Upper lobe of right lung (tissue), 1 donor: ENCODE results near the gene FAM107A. TPM values are rescaled to one million over a fixed set of nuclear protein-coding genes. Genes with fewer than 3 reads are reported as not detected.

Experiments used
- ATAC-seq: fragments of 200-7000 bp; cut with Tn5 transposase; one replicate; pipeline ENCODE4 v1.9.1; 2020; ENCODE audit warnings: mild to moderate bottlenecking, moderate library complexity
- DNase-seq: peaks from one replicate; pipeline ENCODE4 v3.0.0-alpha.2; 2020
- H3K27ac ChIP-seq: fragments of 200-600 bp; one replicate; pipeline ENCODE4 v1.8.0; 2022
- H3K27me3 ChIP-seq: fragments of 200-600 bp; one replicate; pipeline ENCODE4 v1.8.0; 2022; ENCODE audit warnings: mild to moderate bottlenecking
- H3K36me3 ChIP-seq: fragments of 200-600 bp; one replicate; pipeline ENCODE4 v1.8.0; 2022
- H3K4me1 ChIP-seq: fragments of 200-600 bp; one replicate; pipeline ENCODE4 v1.8.0; 2022
- H3K4me3 ChIP-seq: fragments of 200-600 bp; one replicate; pipeline ENCODE4 v1.8.0; 2022; ENCODE audit warnings: mild to moderate bottlenecking
- H3K9me3 ChIP-seq: fragments of 200-600 bp; one replicate; pipeline ENCODE4 v1.8.0; 2022
- CTCF ChIP-seq: fragments of 200-600 bp; IDR thresholded peaks from one replicate; pipeline ENCODE4 v1.8.0; 2022; ENCODE audit warnings: antibody characterized with exemption
- intact Hi-C: fragments of 100-400 bp; cut with DNase I; formaldehyde crosslinking; loops from one replicate; pipeline ENCODE4 v1.11.0; 2022
- total RNA-seq: library from RNA; stranded (reverse); fragmentation: NEBNext Ultra II Directional; extraction: Animal tissue kit (Norgen Biotek cat#: 25700); gene quantifications from one replicate; pipeline ENCODE4 v1.2.1, GENCODE V29; 2021
- donor health status: DM: no; HTN: yes; CAD: no; lungs with severe emphysema.

The FAM107A gene
- total RNA-seq, 1 donor from 2014 or later: 91.5 TPM

GRCh38 chr3:58567251-58567515, 10.0 kb downstream of the FAM107A start:
- no peak for ATAC-seq
- DNase-seq: peak; percentile 47
- no peak overlapping the region for H3K27ac ChIP-seq
- no peak overlapping the region for H3K4me3 ChIP-seq
- H3K36me3 ChIP-seq: peaks cover 6% of the 10 kb centered on the region
- no peaks in the 10 kb centered on the region for H3K4me1 ChIP-seq
- TF ChIP-seq CTCF: no peak
- H3K27me3 ChIP-seq: no peaks in the 10 kb centered on the region
- intact Hi-C loops: loop anchor here (5.0 kb wide), 1 partner anchor 65 kb away; no protein-coding TSS in a partner anchor
- H3K9me3 ChIP-seq: no peaks in the 10 kb centered on the region

GRCh38 chr3:58566398-58567250, 10.6 kb downstream of the FAM107A start:
- H3K27me3 ChIP-seq: no peaks in the 10 kb centered on the region
- ATAC-seq (no peak), DNase-seq (no peak)
- H3K9me3 ChIP-seq: no peaks in the 10 kb centered on the region
- no peak overlapping the region for H3K4me3 ChIP-seq
- H3K36me3 ChIP-seq: peaks cover 6% of the 10 kb centered on the region
- intact Hi-C loops: loop anchor here (5.0 kb wide), 1 partner anchor 66 kb away; no protein-coding TSS in a partner anchor
- H3K27ac ChIP-seq: no peak overlapping the region
- no peak for TF ChIP-seq CTCF
- H3K4me1 ChIP-seq: no peaks in the 10 kb centered on the region

GRCh38 chr3:58565621-58566397, 11.4 kb downstream of the FAM107A start:
- peaks cover 6% of the 10 kb centered on the region for H3K36me3 ChIP-seq

GRCh38 chr3:58564456-58565160, 12.6 kb downstream of the FAM107A start:
- no peak for TF ChIP-seq CTCF
- Histone ChIP-seq H3K4me3 (no peak overlapping the region), H3K27me3 (no peaks in the 10 kb centered on the region), H3K4me1 (no peaks in the 10 kb centered on the region), H3K27ac (no peak overlapping the region), H3K9me3 (no peaks in the 10 kb centered on the region), H3K36me3 (peaks cover 6% of the 10 kb centered on the region)
- DNase-seq (peak; percentile 11), ATAC-seq (no peak)
- intact Hi-C loops: loop anchor here (5.0 kb wide), 1 partner anchor 68 kb away; no protein-coding TSS in a partner anchor

More at GRCh38 chr3:58565621-58566397, 11.4 kb downstream of the FAM107A start:
- TF ChIP-seq CTCF: no peak
- intact Hi-C loops: loop anchor here (5.0 kb wide), 1 partner anchor 66 kb away; no protein-coding TSS in a partner anchor
- Histone ChIP-seq H3K4me1 (no peaks in the 10 kb centered on the region), H3K27me3 (no peaks in the 10 kb centered on the region), H3K9me3 (no peaks in the 10 kb centered on the region), H3K4me3 (no peak overlapping the region), H3K27ac (no peak overlapping the region)
- ATAC-seq (no peak), DNase-seq (no peak)

GRCh38 chr3:58564054-58564453, 13.1 kb downstream of the FAM107A start:
- TF ChIP-seq CTCF: no peak
- intact Hi-C loops: no loop called here
- ATAC-seq (no peak), DNase-seq (no peak)
- no peaks in the 10 kb centered on the region for H3K27me3 ChIP-seq
- H3K27ac ChIP-seq: no peak overlapping the region
- no peaks in the 10 kb centered on the region for H3K4me1 ChIP-seq
- no peaks in the 10 kb centered on the region for H3K9me3 ChIP-seq
- H3K4me3 ChIP-seq: no peak overlapping the region
- H3K36me3 ChIP-seq: peaks cover 6% of the 10 kb centered on the region
